Ecto neural progenitor cell (in vitro differentiated cells): ENCODE measurements around the gene KHDRBS2.
"Not testable (repeated sequence)": the region's sequence is repeated elsewhere in the genome, so short reads cannot be mapped to it uniquely, and the experiment has no call there.

ENCODE experiments used
- DNase-seq: peaks from one replicate; pipeline ENCODE4 v3.0.0-alpha.2; 2018; ENCODE audit warnings: low spot score

The KHDRBS2 gene

GRCh38 chr6:61867635-61868034 is 418.4 kb downstream of the KHDRBS2 start:
- DNase-seq = no peak

GRCh38 chr6:61857541-61857940 is 428.5 kb downstream of the KHDRBS2 start:
- no peak for DNase-seq

GRCh38 chr6:61841958-61842357 is 444.1 kb downstream of the KHDRBS2 start:
- no peak for DNase-seq

GRCh38 chr6:61835237-61835636 is 450.8 kb downstream of the KHDRBS2 start:
- DNase-seq = no peak

- no peak for DNase-seq
Measured at GRCh38 chr6:61833176-61833755, 452.8 kb downstream of the KHDRBS2 start.

GRCh38 chr6:61817716-61818115 is 468.3 kb downstream of the KHDRBS2 start:
- DNase-seq = no peak

- no peak for DNase-seq
Measured at GRCh38 chr6:61810047-61810446, 476.0 kb downstream of the KHDRBS2 start.

- no peak for DNase-seq
Measured at GRCh38 chr6:61809004-61809595, 476.9 kb downstream of the KHDRBS2 start.

GRCh38 chr6:61787998-61788397 is 498.0 kb downstream of the KHDRBS2 start:
- no peak for DNase-seq

- DNase-seq = not testable (repeated sequence)
Measured at GRCh38 chr6:61769446-61769845, 516.6 kb downstream of the KHDRBS2 start.

GRCh38 chr6:61755739-61756138 is 530.3 kb downstream of the KHDRBS2 start:
- DNase-seq = no peak

- DNase-seq = no peak
Measured at GRCh38 chr6:61751986-61752385, 534.0 kb downstream of the KHDRBS2 start.

GRCh38 chr6:61745994-61746393 is 540.0 kb downstream of the KHDRBS2 start:
- DNase-seq = no peak

GRCh38 chr6:61711849-61712248 is 574.2 kb downstream of the KHDRBS2 start:
- DNase-seq = no peak

- DNase-seq = no peak
Measured at GRCh38 chr6:61688165-61688564, 597.9 kb downstream of the KHDRBS2 start.

GRCh38 chr6:61682562-61682961 is 603.5 kb downstream of the KHDRBS2 start:
- DNase-seq = no peak

- no peak for DNase-seq
Measured at GRCh38 chr6:61679625-61680024, 606.4 kb downstream of the KHDRBS2 start.

- DNase-seq = no peak
Measured at GRCh38 chr6:61675734-61676133, 610.3 kb downstream of the KHDRBS2 start.

GRCh38 chr6:61649845-61650244 is 636.2 kb downstream of the KHDRBS2 start:
- DNase-seq = no peak

- DNase-seq = no peak
Measured at GRCh38 chr6:61640463-61640862, 645.6 kb downstream of the KHDRBS2 start.
